ENCODE results near the gene IFNL4.

Gene IFNL4

DNA sequence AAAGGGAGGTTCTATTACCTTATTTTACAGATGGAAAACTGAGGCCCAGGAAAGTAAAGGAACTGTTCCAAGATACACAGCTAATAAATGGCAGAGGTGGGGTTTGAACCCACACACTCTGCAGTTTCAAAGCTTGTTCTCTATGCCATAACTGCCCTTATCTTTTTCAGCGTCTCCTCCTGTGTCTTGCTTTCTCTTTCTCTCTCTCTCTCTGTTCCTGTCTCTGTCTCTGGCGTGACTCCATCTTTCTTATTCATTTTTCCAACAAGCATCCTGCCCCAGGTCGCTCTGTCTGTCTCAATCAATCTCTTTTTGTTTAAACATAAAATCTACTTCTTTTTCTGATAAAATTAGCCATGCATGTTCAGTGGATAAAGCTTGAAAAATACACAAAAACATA, 3.2 kb upstream of the IFNL4 start:
- no peak overlapping the region for H2AFZ ChIP-seq (ENCODE audit: low read depth, low read length)
- H3K14ac ChIP-seq (ENCODE audit: low read length in 2 of 2) = no peak overlapping the region
- H3K4ac ChIP-seq (ENCODE audit: low read depth in 1 of 2, low read length in 2 of 2) = no peak overlapping the region
- no peaks in the 10 kb centered on the region for H3K9me3 ChIP-seq (ENCODE audit: control insufficient read depth, low read length)
- no peak overlapping the region for H3K23ac ChIP-seq (ENCODE audit: low read length in 2 of 2)
- no peaks in the 10 kb centered on the region for H3K36me3 ChIP-seq (ENCODE audit: control insufficient read depth in 1 of 2, insufficient read depth in 2 of 2, low read depth in 1 of 2, low read length in 2 of 2)
- H2BK12ac ChIP-seq (ENCODE audit: low read length in 2 of 2) = no peak overlapping the region
- no peak overlapping the region for H3K18ac ChIP-seq (ENCODE audit: low read depth in 1 of 2, low read length in 2 of 2)
- DNase-seq = no peak
- WGBS = 73% methylated on average over 3 of the region's 3 CpGs
- H3K9ac ChIP-seq (ENCODE audit: low read length) = no peak overlapping the region
- peaks cover 76 to 84% of the 10 kb centered on the region in 2 experiments for H3K27me3 ChIP-seq (ENCODE audit: control insufficient read depth in 1 of 2, insufficient read depth in 1 of 2, low read length in 2 of 2)
- H3K4me2 ChIP-seq (ENCODE audit: low read length, poor library complexity, severe bottlenecking) = no peak overlapping the region
- peaks cover 10% of the 10 kb centered on the region for H3K4me1 ChIP-seq (ENCODE audit: control insufficient read depth, insufficient read depth, low read depth, low read length)
- no peak overlapping the region for H2AK5ac ChIP-seq (ENCODE audit: low read length, severe bottlenecking)
- H4K8ac ChIP-seq (ENCODE audit: low read length) = no peak overlapping the region
- H2BK120ac ChIP-seq (ENCODE audit: low read depth, low read length) = no peak overlapping the region
- no peaks in the 10 kb centered on the region for H3K79me1 ChIP-seq (replicated peaks; ENCODE audit: low read length, poor library complexity, severe bottlenecking)
- H3K27ac ChIP-seq (ENCODE audit: low read length, poor library complexity, severe bottlenecking) = no peak overlapping the region
- no peak overlapping the region for H3K4me3 ChIP-seq (ENCODE audit: insufficient read depth in 1 of 2, low read depth in 1 of 2, low read length in 2 of 2)
- no peak overlapping the region for H2BK15ac ChIP-seq (ENCODE audit: low read depth, poor library complexity, severe bottlenecking)
- no peak overlapping the region for H4K91ac ChIP-seq (ENCODE audit: low read length)
- H2BK5ac ChIP-seq (ENCODE audit: low read depth, low read length, poor library complexity, severe bottlenecking) = no peak overlapping the region

GRCh38 chr19:39251081-39251480, 2.4 kb upstream of the IFNL4 start:
- no peak overlapping the region for H4K91ac ChIP-seq (ENCODE audit: low read length)
- H2BK5ac ChIP-seq (ENCODE audit: low read depth, low read length, poor library complexity, severe bottlenecking) = no peak overlapping the region
- no peak for DNase-seq
- H4K8ac ChIP-seq (ENCODE audit: low read length) = no peak overlapping the region
- H3K27me3 ChIP-seq (ENCODE audit: control insufficient read depth in 1 of 2, insufficient read depth in 1 of 2, low read length in 2 of 2) = peaks cover 70 to 80% of the 10 kb centered on the region in 2 experiments
- H3K79me1 ChIP-seq (replicated peaks; ENCODE audit: low read length, poor library complexity, severe bottlenecking) = no peaks in the 10 kb centered on the region
- WGBS = 69% methylated on average over 2 of the region's 5 CpGs
- H2AFZ ChIP-seq (ENCODE audit: low read depth, low read length) = no peak overlapping the region
- no peak overlapping the region for H2BK120ac ChIP-seq (ENCODE audit: low read depth, low read length)
- no peak overlapping the region for H3K18ac ChIP-seq (ENCODE audit: low read depth in 1 of 2, low read length in 2 of 2)
- peaks cover 10% of the 10 kb centered on the region for H3K4me1 ChIP-seq (ENCODE audit: control insufficient read depth, insufficient read depth, low read depth, low read length)
- no peak overlapping the region for H2AK5ac ChIP-seq (ENCODE audit: low read length, severe bottlenecking)
- H2BK15ac ChIP-seq (ENCODE audit: low read depth, poor library complexity, severe bottlenecking) = no peak overlapping the region
- no peak overlapping the region for H2BK12ac ChIP-seq (ENCODE audit: low read length in 2 of 2)
- no peak overlapping the region for H3K23ac ChIP-seq (ENCODE audit: low read length in 2 of 2)
- H3K4me2 ChIP-seq (ENCODE audit: low read length, poor library complexity, severe bottlenecking) = no peak overlapping the region
- H3K9me3 ChIP-seq (ENCODE audit: control insufficient read depth, low read length) = no peaks in the 10 kb centered on the region
- no peak overlapping the region for H3K27ac ChIP-seq (ENCODE audit: low read length, poor library complexity, severe bottlenecking)
- no peak overlapping the region for H3K4ac ChIP-seq (ENCODE audit: low read depth in 1 of 2, low read length in 2 of 2)
- no peak overlapping the region for H3K4me3 ChIP-seq (ENCODE audit: insufficient read depth in 1 of 2, low read depth in 1 of 2, low read length in 2 of 2)
- no peak overlapping the region for H3K9ac ChIP-seq (ENCODE audit: low read length)
- H3K36me3 ChIP-seq (ENCODE audit: control insufficient read depth in 1 of 2, insufficient read depth in 2 of 2, low read depth in 1 of 2, low read length in 2 of 2) = no peaks in the 10 kb centered on the region
- no peak overlapping the region for H3K14ac ChIP-seq (ENCODE audit: low read length in 2 of 2)

DNA sequence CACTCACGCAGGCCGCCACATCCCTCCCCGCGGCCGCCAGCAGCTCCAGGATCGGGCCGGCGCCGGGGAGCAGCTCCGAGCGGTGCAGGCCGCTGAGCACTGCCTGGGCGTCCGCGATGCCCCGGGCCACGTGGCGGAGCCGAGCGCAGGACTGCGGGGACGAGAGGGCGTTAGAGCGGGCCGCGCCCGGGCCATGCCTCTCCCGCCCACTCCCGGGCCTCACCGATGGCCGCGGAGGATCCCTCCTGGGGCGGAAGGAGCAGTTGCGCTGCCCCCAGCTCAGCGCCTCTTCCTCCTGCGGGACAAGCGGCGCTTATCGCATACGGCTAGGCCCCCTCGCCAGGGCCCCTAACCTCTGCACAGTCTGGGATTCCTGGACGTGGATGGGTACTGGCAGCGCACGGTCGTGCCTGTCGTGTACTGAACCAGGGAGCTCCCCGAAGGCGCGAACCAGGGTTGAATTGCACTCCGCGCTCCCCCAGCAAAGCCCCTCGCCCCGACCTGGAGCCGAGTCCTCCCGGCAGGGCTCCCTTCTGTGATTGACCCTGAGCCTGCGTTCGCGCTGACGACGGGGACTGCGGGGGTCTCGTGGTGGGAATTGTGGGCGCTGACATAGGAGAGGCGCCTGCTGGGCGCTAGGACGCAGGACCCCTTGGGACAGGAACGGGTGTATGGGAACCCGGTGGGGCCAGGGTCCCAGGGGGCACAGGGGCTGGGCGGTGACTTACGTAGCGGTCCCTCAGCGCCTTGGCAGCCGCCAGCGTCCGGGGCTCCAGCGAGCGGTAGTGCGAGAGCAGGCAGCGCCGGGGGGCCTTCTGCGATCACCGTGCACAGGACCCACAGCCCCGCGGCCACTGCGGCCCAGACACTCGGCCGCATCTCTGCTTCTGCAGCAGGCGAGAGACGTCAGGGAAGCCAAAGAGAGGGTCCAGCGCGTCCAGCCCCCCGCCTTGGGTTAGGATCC, 673 bp downstream of the IFNL4 start:
- 20% methylated on average over 89 of the region's 92 CpGs for WGBS

DNA sequence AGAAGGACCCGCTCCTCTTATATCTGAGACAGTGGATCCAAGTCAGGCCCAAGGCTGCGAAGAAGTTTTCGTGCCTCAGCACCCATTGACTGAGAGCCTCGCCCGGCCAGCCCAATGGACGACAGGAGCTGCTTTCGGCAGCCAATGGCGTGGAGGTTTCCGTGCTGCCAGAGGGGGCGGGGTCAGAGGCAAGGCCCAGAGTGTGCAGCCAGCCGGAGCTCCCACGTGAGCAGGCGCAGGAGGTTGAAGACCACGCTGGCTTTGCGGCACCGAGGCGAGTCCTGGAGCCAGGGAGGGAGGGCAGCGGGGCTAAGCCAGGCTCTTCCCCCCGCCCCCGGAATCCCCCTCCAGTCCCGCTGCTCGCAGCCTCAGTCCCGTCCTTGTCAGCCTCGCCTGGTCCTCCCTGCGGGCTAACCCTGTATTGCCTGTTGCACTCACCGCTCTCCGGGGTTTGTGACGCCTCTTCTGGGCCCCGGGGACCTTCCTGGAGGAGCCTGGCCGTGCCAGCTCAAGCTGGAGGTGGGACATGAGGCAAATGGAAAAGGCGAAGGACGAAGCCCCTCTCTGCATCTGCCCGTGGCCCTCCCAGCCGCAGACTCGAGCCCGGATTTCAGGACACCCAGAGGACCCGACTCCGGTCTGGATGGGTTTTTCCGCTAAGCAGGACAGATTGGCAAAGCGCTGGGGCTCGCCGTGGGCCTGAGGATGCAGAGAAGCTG, 1.5 kb downstream of the IFNL4 start:
- 40% methylated on average over 42 of the region's 42 CpGs for WGBS
- DNase-seq = no peak
- Histone ChIP-seq H2BK15ac (ENCODE audit: low read depth, poor library complexity, severe bottlenecking) (no peak overlapping the region), H3K4me2 (ENCODE audit: low read length, poor library complexity, severe bottlenecking) (no peak overlapping the region), H3K4me3 (ENCODE audit: insufficient read depth in 1 of 2, low read depth in 1 of 2, low read length in 2 of 2) (no peak overlapping the region), H4K8ac (ENCODE audit: low read length) (no peak overlapping the region), H3K27ac (ENCODE audit: low read length, poor library complexity, severe bottlenecking) (no peak overlapping the region), H2AFZ (ENCODE audit: low read depth, low read length) (no peak overlapping the region), H3K27me3 (ENCODE audit: control insufficient read depth in 1 of 2, insufficient read depth in 1 of 2, low read length in 2 of 2) (peaks cover 51 to 53% of the 10 kb centered on the region in 2 experiments), H3K9ac (ENCODE audit: low read length) (no peak overlapping the region), H3K4me1 (ENCODE audit: control insufficient read depth, insufficient read depth, low read depth, low read length) (peaks cover 10% of the 10 kb centered on the region), H3K4ac (ENCODE audit: low read depth in 1 of 2, low read length in 2 of 2) (no peak overlapping the region), H3K14ac (ENCODE audit: low read length in 2 of 2) (no peak overlapping the region), H3K9me3 (ENCODE audit: control insufficient read depth, low read length) (no peaks in the 10 kb centered on the region), H2BK120ac (ENCODE audit: low read depth, low read length) (no peak overlapping the region), H3K79me1 (replicated peaks; ENCODE audit: low read length, poor library complexity, severe bottlenecking) (no peaks in the 10 kb centered on the region), H2BK5ac (ENCODE audit: low read depth, low read length, poor library complexity, severe bottlenecking) (no peak overlapping the region), H4K91ac (ENCODE audit: low read length) (no peak overlapping the region), H2AK5ac (ENCODE audit: low read length, severe bottlenecking) (no peak overlapping the region), H3K36me3 (ENCODE audit: control insufficient read depth in 1 of 2, insufficient read depth in 2 of 2, low read depth in 1 of 2, low read length in 2 of 2) (no peaks in the 10 kb centered on the region), H3K18ac (ENCODE audit: low read depth in 1 of 2, low read length in 2 of 2) (no peak overlapping the region), H2BK12ac (ENCODE audit: low read length in 2 of 2) (no peak overlapping the region), H3K23ac (ENCODE audit: low read length in 2 of 2) (no peak overlapping the region)

More for the DNA sequence above, 673 bp downstream of the IFNL4 start:
- Histone ChIP-seq H2AFZ (ENCODE audit: low read depth, low read length) (no peak overlapping the region), H3K36me3 (ENCODE audit: control insufficient read depth in 1 of 2, insufficient read depth in 2 of 2, low read depth in 1 of 2, low read length in 2 of 2) (no peaks in the 10 kb centered on the region), H4K8ac (ENCODE audit: low read length) (no peak overlapping the region), H3K9me3 (ENCODE audit: control insufficient read depth, low read length) (no peaks in the 10 kb centered on the region), H3K14ac (ENCODE audit: low read length in 2 of 2) (no peak overlapping the region), H2BK5ac (ENCODE audit: low read depth, low read length, poor library complexity, severe bottlenecking) (no peak overlapping the region), H3K4me2 (ENCODE audit: low read length, poor library complexity, severe bottlenecking) (no peak overlapping the region), H3K4me1 (ENCODE audit: control insufficient read depth, insufficient read depth, low read depth, low read length) (peaks cover 10% of the 10 kb centered on the region), H3K27me3 (ENCODE audit: control insufficient read depth in 1 of 2, insufficient read depth in 1 of 2, low read length in 2 of 2) (peaks cover 58 to 61% of the 10 kb centered on the region in 2 experiments), H3K23ac (ENCODE audit: low read length in 2 of 2) (no peak overlapping the region), H3K4ac (ENCODE audit: low read depth in 1 of 2, low read length in 2 of 2) (no peak overlapping the region), H2BK15ac (ENCODE audit: low read depth, poor library complexity, severe bottlenecking) (no peak overlapping the region), H3K27ac (ENCODE audit: low read length, poor library complexity, severe bottlenecking) (no peak overlapping the region), H3K79me1 (replicated peaks; ENCODE audit: low read length, poor library complexity, severe bottlenecking) (no peaks in the 10 kb centered on the region), H2BK12ac (ENCODE audit: low read length in 2 of 2) (no peak overlapping the region), H3K9ac (ENCODE audit: low read length) (no peak overlapping the region), H2AK5ac (ENCODE audit: low read length, severe bottlenecking) (no peak overlapping the region), H2BK120ac (ENCODE audit: low read depth, low read length) (no peak overlapping the region), H4K91ac (ENCODE audit: low read length) (no peak overlapping the region), H3K4me3 (ENCODE audit: insufficient read depth in 1 of 2, low read depth in 1 of 2, low read length in 2 of 2) (no peak overlapping the region), H3K18ac (ENCODE audit: low read depth in 1 of 2, low read length in 2 of 2) (no peak overlapping the region)
- no peak for DNase-seq
